ENCODE measurements around the gene TMEM248.

- TF ChIP-seq, protein P1, sequence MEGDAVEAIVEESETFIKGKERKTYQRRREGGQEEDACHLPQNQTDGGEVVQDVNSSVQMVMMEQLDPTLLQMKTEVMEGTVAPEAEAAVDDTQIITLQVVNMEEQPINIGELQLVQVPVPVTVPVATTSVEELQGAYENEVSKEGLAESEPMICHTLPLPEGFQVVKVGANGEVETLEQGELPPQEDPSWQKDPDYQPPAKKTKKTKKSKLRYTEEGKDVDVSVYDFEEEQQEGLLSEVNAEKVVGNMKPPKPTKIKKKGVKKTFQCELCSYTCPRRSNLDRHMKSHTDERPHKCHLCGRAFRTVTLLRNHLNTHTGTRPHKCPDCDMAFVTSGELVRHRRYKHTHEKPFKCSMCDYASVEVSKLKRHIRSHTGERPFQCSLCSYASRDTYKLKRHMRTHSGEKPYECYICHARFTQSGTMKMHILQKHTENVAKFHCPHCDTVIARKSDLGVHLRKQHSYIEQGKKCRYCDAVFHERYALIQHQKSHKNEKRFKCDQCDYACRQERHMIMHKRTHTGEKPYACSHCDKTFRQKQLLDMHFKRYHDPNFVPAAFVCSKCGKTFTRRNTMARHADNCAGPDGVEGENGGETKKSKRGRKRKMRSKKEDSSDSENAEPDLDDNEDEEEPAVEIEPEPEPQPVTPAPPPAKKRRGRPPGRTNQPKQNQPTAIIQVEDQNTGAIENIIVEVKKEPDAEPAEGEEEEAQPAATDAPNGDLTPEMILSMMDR (IDR thresholded peaks at IDR 0.05; ENCODE audit: insufficient read depth, low read depth, low read length) = no peak
- no peak for TF ChIP-seq EZH2 (IDR thresholded peaks at IDR 0.05; ENCODE audit: insufficient read depth, low read length)
Observed at GRCh38 chr7:66919704-66920103, 1.3 kb upstream of the TMEM248 start.

All from astrocyte (in vitro differentiated cells and primary cell).